D341Med (cell line): Measurements from ENCODE around the gene CBX8.
A peak's percentile ranks its signal among the peaks of the same experiment; 100 is the strongest.

ENCODE experiments used
- DNase-seq: peaks from one replicate; pipeline ENCODE4 v3.0.0; 2012; ENCODE audit warnings: low spot score

The CBX8 gene

DNA sequence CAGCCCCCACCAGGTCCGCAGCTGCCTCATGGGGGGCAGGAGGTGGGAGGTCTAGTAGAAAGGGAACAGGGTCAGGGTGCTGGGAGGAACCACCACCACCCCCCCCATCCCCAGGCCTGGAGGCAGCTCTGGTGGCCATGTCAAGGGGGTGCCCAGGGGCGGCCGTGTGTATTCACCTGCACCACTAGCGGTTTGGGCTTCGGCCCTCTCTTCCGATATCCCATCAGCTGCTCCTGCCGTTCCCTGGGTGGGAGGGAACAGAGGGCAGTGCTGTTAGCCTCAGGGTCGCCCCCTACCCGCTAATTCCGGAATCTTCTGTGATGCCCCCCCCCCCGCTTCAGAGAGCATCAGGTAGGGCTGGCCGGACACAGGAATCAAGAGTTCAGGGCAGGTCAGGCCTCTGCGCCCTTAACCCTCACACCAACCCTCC is 38.6 kb upstream of the CBX8 start:
- no peak for DNase-seq

DNA sequence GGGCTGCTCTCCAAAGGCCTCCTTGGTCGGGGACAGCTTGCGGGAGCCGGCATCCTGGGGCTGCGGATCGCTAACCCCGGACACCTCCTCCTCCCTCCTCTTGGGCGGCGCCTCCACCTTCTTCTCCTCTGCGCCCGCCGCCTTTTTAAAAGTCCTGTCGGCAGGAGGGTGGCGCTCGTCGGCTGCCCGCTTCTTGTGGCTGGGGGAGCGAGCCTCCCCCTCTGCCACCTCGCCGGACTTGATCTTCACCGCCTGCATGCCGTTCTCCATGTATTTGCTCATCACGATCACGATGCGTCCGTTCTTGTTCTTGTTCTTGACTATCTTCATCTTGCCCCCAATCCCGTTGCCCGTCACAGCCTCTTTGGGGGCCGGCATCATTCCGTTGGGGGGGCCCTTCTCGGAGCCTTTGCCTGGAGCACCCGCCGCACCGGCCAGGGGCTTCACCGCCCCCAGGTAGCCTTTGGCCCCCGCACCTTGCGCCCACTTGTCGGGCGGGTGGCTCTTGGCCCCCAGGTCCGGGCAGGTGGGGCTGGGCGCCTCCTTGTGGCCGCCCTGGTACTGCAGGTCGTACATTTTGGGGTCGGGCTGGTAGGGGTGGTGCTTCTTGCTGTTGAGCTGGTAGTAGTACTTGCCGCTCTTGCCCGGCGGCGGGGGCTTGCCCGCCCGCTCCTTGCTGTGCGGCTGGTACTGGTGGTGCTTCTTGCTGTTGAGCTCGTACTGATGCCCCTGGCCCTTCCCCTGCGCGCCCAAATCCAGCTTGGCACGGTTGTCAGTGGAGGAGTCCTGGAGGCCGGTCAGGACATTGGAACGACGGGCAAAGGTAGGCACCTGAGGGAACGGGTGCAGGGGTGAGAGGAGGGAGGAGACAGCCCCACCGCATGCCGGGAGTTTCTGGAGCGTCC is 37.9 kb upstream of the CBX8 start:
- DNase-seq: peak; percentile 81

DNA sequence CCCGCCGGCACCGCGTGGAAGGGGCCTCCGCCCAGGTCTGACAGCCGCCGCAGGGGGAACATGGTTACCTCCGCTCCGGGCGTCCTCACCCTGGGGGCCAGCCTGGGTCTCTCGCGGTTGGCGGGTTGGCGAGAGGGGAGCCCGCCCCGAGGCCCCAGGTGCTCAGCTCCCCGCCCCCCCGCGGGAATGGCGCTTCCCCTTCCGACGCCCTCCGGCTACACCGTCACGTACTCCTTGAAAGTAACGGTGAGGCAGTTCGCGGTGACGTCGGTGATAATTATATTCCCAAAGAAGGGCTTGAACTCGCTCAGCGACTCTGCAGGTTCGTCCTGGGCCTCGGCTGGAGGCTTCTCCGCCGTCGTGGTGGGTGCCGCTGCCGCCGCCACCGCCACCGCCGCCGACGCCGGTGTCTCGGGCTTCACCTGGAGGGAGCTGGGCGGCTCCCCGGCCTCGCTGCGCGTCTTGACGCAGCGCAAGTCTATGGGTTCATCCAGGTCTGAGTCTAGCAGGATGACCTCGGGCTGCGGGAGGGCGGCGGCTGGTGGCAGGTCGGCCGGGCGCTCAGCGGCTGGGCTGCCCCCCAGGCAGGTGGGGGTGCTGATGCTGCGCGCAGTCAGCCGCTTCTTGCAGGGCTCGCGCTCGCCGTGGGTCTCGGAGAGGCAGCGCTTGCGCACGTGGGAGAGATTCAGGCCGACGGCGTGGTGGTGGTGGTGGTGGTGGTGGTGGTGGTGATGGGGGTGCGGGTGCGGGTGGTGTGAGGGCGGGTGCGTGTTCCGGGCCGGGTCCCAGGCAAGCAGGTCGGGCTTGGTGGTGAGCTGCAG is 37.1 kb upstream of the CBX8 start:
- no peak for DNase-seq

DNA sequence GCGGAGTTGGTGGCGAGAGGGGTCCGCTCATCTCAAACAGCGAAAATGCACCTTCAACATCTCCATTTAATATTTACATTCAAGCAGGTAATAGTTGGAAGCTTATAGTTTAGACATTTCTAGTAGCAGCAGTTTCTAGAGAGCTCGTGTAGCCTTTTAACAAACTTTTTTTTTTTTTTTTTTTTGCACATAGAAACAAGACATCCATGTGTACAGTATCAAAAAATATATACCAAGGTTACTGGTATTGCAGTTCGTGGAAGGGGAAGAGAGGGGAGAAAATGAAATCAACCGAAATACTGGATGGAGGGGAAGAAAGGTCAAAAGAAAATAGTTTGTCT is 36.2 kb upstream of the CBX8 start:
- DNase-seq: no peak

DNA sequence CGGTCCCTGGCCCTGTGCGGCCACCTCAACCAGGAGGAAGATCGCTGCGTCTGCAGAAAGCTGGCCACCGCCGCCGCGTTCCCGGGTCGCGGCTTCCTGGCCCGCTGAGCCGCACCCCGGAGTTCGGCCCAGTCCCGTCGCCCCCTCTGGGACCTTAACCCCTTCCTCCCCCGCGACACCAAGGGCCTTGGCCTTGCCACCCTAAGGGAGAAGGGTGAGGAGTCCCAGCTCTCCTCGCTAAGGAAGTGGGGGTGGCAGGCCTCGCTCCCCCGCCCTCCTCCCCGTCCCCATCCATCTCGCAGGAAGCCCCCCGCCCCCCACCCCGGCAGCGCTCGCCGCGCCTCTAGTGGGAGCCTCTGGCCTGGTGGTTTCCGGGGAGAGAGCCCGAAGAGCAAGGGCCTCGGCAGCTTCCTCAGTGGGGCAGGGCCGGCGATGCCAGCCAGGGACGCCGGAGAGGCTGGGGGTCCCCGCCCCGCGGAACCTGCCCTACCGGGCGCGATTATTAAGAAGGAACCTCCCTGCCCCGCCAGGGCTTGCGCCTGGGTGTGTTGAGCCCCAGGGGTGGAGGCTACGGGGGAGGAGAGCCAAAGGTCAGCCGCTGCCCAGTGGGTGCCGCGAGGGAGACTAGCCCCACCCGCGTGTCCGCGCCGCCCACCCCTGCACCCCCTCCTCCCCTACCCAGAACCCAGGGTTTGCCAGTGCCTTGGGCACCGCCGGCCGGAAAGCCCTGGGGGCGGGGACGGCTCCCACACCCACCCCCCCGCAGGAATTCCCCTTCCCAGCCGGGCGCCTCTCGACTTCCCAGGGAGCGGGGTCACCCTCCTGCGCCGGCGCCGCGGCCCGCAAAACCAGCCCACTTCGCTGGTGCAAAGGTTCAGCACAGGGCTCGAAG is 35.6 kb upstream of the CBX8 start:
- no peak for DNase-seq

DNA sequence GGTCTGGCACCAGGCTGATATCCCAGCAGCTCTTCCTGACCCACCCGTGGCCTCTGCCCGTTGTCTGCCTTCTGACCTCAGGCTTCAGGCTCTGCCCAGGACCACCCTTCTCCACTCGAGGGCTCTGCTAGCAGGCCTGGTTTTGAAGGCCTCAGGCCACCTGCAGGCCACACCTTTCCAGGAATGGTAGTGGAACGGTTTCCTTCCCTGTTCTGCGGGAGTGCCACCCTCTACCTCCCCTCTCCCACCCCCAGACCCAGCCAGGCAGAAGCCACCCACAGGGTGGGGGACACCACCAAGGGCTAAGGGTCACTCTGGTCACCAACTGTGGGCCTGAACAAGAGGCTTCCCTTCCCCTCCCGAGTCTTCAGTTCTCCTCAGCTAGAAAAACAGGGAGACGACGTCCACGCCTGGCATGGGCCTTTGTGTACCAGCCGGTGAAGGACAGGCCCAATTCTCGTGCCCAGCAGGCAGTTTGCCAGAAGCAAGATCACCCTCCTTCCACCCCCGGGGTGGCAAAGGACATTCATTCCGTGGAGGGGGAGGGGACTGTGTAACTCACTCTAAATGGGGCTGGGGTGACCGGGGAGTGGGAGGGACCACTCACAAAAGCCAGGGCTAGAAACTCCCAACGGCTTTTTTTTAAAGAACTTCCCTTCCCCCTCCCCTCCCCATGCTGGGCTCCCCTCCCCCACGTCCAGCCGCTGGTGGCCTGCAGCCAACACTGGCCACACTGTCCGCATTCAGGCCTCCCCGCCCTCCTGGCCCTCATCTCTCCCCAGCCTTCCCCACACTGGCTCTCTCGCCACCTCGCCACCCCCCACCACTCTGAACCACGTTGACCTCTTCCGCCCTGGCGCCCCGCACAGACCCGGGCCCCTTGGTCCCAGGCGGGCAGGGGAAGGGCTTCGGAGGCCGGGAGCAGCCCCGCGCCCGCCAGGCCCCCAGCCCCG is 34.7 kb upstream of the CBX8 start:
- no peak for DNase-seq

DNA sequence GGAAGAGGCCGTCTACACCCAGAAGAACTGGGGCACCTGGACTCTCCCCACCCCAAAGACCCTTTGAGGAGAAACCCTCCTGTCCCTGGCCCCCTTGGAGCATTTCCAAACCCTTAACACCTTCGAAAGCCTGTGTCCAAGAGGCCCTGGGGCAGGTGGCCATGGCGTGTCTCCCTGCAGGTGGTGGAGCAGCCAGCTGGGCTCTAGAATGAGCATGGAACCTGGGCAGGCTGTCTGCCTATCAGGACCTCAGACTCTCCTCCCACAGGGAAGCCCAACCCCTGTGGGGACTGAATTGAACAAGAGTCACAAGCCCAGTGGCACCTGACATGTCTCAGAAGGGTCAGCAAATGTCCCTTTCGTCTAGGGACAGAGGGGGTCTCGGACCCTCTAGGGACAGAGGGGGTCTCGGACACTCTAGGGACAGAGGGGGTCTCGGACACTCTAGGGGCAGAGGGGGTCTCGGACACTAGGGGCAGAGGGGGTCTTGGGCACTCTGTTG is 33.9 kb upstream of the CBX8 start:
- DNase-seq: no peak

DNA sequence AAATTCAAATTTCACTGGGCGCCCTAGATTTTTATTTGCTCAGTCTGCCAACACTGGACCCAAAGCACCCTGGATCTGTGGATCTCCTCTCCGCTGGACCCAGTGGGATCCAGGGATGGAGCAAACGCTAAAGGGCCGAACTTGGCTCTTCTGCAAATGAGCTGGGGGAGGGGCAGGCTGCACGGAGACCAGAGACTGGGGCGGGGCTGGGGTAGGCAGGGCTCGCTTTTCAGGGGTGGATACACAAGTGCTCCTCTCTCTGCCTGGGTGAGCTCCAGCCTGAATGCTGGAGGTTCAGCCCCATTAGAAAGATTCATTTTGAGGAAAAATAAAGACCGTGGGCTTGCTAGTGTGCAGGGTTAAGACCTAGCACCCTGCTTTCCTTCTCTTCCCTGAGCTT is 33.4 kb upstream of the CBX8 start:
- no peak for DNase-seq

DNA sequence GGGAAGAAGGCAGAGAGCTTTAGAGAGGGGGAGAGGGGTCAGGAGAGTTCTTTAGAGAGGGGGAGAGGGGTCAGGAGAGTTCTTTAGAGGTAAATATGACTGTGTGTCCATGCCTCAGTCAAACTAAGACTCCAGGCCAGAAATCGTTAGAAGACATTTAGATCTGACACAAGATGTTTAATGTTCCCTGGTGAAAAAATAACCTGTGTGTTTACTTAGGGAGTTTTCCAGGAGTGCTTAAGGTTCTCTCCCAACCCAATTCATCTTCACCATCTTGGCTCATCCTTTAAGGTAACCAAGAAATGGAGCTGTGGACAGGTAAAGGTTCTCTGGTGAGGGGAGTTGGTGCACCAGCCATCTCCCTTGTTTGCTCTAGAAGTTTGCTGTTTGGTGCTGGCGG is 32.6 kb upstream of the CBX8 start:
- no peak for DNase-seq

DNA sequence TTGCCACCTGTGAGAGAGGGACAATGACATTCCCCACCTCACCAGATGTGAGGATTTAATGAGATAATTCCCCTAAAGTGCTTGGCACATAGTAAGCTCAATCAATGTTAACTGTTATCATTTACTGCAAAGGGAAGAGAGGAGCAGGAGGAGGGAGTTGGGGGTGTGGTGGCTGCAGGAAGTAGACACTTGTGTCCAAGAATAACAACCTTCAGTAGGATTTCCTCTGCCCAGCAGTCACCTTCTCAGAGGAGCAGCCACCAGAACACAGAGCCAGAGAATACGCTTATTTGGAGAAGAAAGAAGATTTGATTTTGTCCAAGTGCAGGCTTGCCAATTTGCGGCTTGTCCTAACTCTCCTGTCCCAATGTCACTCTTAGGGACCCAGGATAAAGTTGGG is 32.1 kb upstream of the CBX8 start:
- DNase-seq: no peak

DNA sequence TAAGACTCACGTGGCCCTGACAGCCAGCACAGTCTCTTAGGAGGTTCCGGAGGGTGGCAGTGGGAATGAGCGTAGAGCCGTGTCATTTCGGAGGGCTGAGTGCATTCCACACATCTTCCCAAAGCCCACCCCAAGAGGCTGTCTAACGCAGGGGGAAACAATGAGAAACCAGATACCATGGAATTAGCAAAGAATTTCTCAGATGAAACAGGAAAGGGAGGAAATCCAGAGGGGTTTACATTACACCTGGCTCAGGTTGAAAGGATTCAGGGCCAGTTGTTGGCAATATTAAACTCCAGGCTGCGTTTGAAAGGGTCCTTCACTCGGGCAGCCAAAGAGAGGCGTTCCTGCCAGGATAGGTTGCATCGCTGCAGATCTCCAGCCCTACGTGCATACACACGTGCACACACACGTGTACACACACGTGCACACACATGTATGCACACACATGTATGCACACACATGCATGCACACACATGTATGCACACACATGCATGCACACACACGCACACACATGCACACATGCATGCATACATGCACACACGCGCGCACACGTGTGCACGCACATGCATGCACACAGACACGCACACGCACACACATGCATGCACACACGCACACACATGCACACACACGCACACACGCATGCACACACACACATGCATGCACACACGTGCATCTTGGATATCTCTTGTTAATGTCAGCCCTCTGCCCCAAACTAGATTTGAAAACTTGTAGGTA is 30.1 kb upstream of the CBX8 start:
- no peak for DNase-seq

DNA sequence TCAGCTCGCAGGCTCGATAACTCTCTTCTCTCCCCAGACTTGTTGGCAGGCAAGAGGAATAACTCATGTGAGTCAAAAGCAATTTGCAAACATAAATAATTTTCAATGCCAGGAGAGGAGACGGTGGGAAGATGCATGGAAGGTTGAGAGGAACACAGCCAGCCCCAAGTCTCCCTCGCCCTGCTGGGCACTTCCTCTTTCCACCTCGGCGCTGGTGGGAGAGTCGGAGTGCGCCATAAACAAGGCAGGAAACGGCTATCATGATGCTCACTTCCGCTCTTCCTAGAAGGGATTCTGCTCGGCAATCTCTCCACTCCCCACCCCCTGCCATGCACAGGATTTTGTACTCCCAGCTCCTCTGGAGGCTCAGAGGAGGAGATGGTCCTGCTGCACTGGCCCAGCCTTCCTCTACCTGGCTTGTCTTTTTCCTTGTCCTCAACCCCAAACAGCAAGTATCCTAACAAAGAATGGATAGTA is 29.4 kb upstream of the CBX8 start:
- DNase-seq: no peak

DNA sequence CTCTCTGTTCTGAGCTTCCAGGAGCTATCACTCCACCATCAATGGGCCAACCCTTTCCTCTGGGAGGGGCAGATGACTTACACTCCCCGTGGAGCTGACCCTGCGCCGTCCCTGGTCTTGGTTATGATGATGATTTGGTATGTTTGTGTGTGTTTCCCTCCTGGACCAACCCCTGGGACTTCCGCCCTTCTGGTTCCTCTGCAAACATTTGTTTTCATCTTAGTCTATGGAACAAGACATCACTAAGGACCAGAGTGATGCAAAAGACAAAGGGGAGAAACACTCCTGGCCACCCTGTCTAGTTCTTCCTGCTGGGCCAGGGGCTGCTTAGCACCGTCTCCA is 28.7 kb upstream of the CBX8 start:
- no peak for DNase-seq

DNA sequence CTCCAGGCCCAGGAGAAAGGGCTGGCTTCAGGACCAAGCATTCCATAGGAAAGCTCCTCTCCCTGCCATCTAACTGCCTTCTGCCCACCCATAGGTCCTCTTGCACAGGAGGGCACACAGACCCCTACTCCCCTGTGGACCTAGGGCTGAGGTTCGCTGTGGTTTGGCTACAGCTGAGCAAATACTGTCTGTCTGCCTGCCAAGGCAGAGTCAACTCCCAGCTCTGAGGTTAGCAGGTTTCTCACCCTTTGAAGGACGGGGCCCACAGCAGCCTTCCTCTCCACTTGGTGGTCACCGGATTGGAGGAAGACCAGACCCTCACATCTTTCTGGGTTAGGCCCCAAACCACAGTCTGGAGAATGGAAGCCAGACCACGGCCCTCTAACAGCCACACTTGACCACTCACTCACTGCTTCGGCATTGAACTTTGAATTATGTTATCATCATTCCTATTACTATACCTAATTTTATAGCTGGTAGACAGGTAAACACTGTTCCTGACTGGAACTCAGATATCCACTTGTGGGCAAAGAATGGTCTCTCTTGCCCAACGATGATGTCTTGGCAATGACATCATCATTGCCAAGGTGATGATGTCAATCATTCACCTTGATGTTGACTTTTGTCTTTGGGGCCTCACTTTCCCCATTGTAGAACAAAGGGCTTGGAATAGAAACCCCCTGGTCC is 28.2 kb upstream of the CBX8 start:
- DNase-seq: no peak

DNA sequence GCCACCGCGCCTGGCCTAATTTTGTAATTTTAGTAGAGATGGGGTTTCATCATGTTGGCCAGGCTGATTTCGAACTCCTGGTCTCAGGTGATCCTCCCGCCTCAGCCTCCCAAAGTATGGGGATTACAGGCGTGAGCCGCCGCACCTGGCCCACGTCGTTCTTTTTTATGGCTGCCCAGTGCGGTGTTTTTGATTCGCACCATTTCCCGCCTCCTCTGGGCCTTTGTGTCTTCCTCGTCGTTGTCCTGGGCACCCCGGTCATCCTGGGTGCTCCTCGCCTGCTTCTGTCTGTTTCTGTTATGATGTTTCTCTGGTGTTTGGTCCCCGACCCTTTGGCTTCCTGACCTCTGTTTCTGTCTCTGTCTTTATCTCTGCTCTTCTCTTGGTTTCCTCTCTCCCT is 27.4 kb upstream of the CBX8 start:
- no peak for DNase-seq

DNA sequence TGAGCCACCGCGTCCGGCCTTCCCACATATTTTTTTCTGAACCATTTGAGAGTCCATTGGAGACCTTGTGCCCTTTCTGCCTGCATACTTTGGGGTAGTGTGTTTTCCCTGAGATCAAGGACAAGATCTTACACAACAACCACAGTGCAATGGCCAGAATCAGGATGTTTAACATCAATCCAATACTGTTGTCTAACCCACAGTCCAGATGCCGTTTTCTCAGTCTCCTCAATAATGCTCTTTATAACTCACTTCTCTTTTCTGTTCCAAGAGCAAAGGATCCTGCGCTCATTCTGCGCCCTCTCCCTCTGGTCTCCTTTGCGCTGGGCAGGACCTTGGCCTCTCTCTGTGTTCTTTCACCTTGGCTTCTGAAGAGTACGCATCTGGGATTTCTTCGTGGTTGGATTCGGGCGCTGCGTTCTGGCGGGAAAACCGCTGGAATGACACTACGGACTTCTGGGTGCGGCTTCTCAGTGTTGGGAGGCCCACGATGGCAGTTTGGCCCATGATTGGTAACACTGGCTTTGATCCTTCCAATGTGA is 25.8 kb upstream of the CBX8 start:
- no peak for DNase-seq

DNA sequence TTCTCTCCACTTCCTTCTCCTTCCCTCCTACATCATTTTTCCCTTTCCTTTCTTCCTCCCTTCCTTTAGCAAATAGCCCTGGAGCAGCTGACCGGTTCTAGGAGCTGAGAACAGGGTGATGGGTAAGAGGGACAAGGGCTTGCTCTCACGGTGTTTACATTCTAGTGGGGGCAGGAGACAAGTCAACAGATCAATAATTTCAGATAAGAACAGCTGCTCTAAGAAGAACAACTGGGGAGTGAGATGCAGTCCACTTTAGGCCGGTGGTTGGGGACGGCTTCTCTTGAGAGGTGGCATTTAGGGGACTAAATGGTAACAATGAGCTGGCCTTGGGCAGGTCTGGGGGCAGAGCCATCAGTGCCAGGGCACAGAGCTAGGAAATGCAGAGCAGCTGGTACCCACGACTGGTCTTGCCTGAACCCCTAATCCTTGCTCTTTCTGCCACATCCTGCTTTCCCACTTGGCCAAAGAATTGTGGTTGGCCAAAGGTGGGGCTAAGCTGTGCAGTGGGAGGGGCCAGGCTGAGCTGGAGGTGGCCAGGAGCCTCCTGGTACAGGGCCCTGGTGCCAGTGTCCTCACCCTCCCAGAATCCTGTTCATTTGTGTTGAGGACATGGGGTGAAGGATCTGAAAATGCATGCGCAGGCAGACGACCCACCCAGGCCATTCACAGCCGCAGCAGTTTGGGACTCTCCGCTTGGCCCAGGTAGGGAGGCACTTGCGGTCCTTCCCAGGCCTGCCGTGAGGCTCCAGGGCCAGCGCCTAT is 24.6 kb upstream of the CBX8 start:
- no peak for DNase-seq

DNA sequence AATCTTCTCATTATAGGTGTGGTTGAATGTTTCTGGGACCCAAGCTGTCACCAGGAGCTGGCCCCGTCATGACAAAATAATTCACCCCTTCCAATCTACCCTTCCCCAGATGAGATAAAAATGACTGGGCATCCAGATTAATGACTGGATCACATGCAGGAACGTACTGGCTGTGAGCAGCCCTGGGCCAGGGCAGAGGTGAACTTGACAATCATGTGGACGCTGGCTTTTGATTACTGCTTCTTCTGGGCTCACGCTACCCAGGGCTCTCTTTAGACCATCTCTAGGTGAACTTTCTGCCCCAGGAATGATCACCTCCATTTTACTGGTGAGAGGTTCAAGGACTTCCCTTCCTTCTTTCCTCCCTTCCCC is 24.1 kb upstream of the CBX8 start:
- no peak for DNase-seq
